ENCODE results near the gene ANKRD40. TPM values are rescaled to one million over a fixed set of nuclear protein-coding genes. Genes with fewer than 3 reads are reported as not detected.

ANKRD40 gene
- total RNA-seq, 1 donor from 2014 or later: 40.8 TPM

- DNase-seq: no peak
- peaks cover 2% of the 10 kb centered on the region for H3K9me3 Mint-ChIP-seq (ENCODE audit: unreplicated experiment)
- no peak overlapping the region for H3K4me3 Mint-ChIP-seq (ENCODE audit: unreplicated experiment)
- no peak for TF ChIP-seq CTCF (IDR thresholded peaks at IDR 0.05; ENCODE audit: partially characterized antibody, unreplicated experiment)
- H3K4me1 Mint-ChIP-seq (ENCODE audit: low read depth, unreplicated experiment): no peaks in the 10 kb centered on the region
- H3K36me3 Mint-ChIP-seq (ENCODE audit: unreplicated experiment): no peaks in the 10 kb centered on the region
- H3K27me3 Mint-ChIP-seq (ENCODE audit: unreplicated experiment): no peaks in the 10 kb centered on the region
- H3K27ac Mint-ChIP-seq (ENCODE audit: unreplicated experiment): no peak overlapping the region
Observed at GRCh38 chr17:50649042-50649908, 58.4 kb downstream of the ANKRD40 start.

- no peak for DNase-seq
- Mint-ChIP-seq H3K4me1 (ENCODE audit: low read depth, unreplicated experiment) (no peaks in the 10 kb centered on the region), H3K36me3 (ENCODE audit: unreplicated experiment) (no peaks in the 10 kb centered on the region), H3K9me3 (ENCODE audit: unreplicated experiment) (peaks cover 2% of the 10 kb centered on the region), H3K4me3 (ENCODE audit: unreplicated experiment) (no peak overlapping the region), H3K27ac (ENCODE audit: unreplicated experiment) (no peak overlapping the region), H3K27me3 (ENCODE audit: unreplicated experiment) (no peaks in the 10 kb centered on the region)
- TF ChIP-seq CTCF (IDR thresholded peaks at IDR 0.05; ENCODE audit: partially characterized antibody, unreplicated experiment): no peak
Observed at GRCh38 chr17:50647187-50647586, 60.5 kb downstream of the ANKRD40 start.

GRCh38 chr17:50645748-50646682 lies 61.7 kb downstream of the ANKRD40 start:
- no peak for TF ChIP-seq CTCF (IDR thresholded peaks at IDR 0.05; ENCODE audit: partially characterized antibody, unreplicated experiment)
- H3K36me3 Mint-ChIP-seq (ENCODE audit: unreplicated experiment): no peaks in the 10 kb centered on the region
- H3K27me3 Mint-ChIP-seq (ENCODE audit: unreplicated experiment): no peaks in the 10 kb centered on the region
- H3K4me1 Mint-ChIP-seq (ENCODE audit: low read depth, unreplicated experiment): no peaks in the 10 kb centered on the region
- no peak for DNase-seq
- H3K27ac Mint-ChIP-seq (ENCODE audit: unreplicated experiment): no peak overlapping the region
- no peak overlapping the region for H3K4me3 Mint-ChIP-seq (ENCODE audit: unreplicated experiment)
- H3K9me3 Mint-ChIP-seq (ENCODE audit: unreplicated experiment): peaks cover 4% of the 10 kb centered on the region

Other genes starting within 250 kb of the ANKRD40 start
- gene CHAD, start 239.0 kb downstream of the ANKRD40 start, total RNA-seq (ENCODE audit: unreplicated experiment): not detected
- gene RSAD1, start 229.1 kb downstream of the ANKRD40 start, total RNA-seq (ENCODE audit: unreplicated experiment): 22.0 TPM
- 2.5 TPM for gene MYCBPAP, start 199.5 kb downstream of the ANKRD40 start, total RNA-seq (ENCODE audit: unreplicated experiment)
- gene EPN3, start 175.2 kb downstream of the ANKRD40 start, total RNA-seq (ENCODE audit: unreplicated experiment): 0.12 TPM
- gene SPATA20, start 160.7 kb downstream of the ANKRD40 start, total RNA-seq (ENCODE audit: unreplicated experiment): 14.0 TPM
- gene CACNA1G, start 147.2 kb downstream of the ANKRD40 start, total RNA-seq (ENCODE audit: unreplicated experiment): 2.2 TPM
- gene ABCC3, start 73.0 kb downstream of the ANKRD40 start, total RNA-seq (ENCODE audit: unreplicated experiment): not detected
- gene LUC7L3, start 11.7 kb upstream of the ANKRD40 start, total RNA-seq (ENCODE audit: unreplicated experiment): 222 TPM
- gene ANKRD40CL, start 59.6 kb upstream of the ANKRD40 start, total RNA-seq (ENCODE audit: unreplicated experiment): not detected
- gene WFIKKN2, start 127.7 kb upstream of the ANKRD40 start, total RNA-seq (ENCODE audit: unreplicated experiment): 3.5 TPM
- gene TOB1, start 158.4 kb upstream of the ANKRD40 start, total RNA-seq (ENCODE audit: unreplicated experiment): 78.7 TPM

All from glutamatergic neuron (in vitro differentiated cells).